GM10266 (cell line): ENCODE measurements around the gene PPP1R3G.

Experiments
- DNase-seq: peaks from one replicate; pipeline ENCODE4 v3.0.0; 2012; ENCODE audit errors: extremely low spot score
- TF ChIP-seq, protein P1 (sequence below): IDR thresholded peaks from 2 replicates; pipeline ENCODE4 v1.5.1; 2012; ENCODE audit warnings: mild to moderate bottlenecking, low read depth; ENCODE audit not compliant: control insufficient read depth, insufficient read depth; ENCODE audit errors: missing control alignments

PPP1R3G gene

DNA sequence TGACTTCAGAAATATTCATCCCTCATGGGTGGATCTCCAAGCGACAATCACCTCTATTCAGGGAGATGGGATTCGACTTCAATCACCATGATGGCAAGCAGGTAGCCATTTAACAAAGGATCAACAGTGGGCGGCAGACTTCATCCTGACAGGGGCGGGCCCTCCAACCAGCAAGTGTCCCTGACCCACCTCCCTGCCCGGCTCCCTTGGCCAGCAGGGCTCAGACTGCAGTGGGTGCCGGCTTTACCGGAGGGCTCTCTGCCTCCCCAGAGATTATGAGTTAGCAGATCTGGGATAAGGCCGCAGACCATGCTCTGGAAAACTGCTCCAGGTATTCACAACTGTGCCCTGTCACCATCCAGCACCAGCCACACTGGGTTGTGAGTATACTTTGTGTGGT is 39.4 kb downstream of the PPP1R3G start:
- TF ChIP-seq, protein P1, sequence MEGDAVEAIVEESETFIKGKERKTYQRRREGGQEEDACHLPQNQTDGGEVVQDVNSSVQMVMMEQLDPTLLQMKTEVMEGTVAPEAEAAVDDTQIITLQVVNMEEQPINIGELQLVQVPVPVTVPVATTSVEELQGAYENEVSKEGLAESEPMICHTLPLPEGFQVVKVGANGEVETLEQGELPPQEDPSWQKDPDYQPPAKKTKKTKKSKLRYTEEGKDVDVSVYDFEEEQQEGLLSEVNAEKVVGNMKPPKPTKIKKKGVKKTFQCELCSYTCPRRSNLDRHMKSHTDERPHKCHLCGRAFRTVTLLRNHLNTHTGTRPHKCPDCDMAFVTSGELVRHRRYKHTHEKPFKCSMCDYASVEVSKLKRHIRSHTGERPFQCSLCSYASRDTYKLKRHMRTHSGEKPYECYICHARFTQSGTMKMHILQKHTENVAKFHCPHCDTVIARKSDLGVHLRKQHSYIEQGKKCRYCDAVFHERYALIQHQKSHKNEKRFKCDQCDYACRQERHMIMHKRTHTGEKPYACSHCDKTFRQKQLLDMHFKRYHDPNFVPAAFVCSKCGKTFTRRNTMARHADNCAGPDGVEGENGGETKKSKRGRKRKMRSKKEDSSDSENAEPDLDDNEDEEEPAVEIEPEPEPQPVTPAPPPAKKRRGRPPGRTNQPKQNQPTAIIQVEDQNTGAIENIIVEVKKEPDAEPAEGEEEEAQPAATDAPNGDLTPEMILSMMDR = no peak
- no peak for DNase-seq

- DNase-seq = no peak
- TF ChIP-seq, protein P1 = no peak
These were observed 40.2 kb downstream of the PPP1R3G start for GRCh38 chr6:5125152-5126006.

- TF ChIP-seq, protein P1 = no peak
- no peak for DNase-seq
These were observed 41.1 kb downstream of the PPP1R3G start for GRCh38 chr6:5126214-5126613.

DNA sequence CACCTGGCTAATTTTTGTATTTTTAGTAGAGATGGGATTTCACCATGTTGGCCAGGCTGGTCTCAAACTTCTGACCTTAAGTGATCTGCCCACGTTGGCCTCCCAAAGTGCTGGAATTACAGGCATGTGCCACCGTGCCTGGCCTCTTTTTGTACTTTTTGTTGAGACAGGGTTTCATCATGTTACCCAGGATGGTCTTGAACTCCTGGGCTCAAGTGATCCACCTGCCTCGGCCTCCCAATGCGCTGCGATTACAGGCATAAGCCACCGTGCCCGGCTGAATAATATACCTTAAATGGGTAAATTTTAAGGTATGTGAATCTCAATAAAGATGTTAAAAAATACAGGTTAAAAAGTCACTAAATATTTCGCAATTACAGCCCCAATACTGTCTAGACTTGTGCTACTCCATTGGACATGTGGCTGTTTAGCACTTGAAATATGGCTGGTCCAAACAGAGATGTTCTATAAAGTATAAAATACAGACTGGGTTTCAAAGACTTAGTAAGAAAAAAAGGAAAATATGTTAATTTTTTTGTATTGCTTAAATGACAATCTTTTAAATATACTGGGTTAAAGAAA is 42.1 kb downstream of the PPP1R3G start:
- no peak for DNase-seq
- TF ChIP-seq, protein P1 = no peak

DNA sequence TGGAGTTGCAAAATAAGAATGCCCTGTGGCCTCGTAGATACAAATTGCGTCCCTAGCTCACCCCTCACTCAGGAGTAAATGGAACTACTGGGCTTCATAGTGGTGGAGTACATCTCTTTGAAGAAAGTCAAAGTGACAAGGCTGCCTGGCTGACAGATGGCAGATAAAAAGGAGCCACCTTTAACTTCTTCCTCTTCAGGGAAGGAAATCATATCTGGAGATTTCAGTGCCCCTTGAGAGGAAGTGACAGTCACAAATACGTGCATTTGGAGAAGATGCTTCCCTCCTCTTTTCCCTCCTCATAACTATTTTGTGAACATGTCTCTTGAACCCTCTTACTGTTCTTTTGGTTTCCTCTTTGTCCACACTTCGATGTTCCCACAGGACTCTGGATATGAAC is 43.2 kb downstream of the PPP1R3G start:
- TF ChIP-seq, protein P1 = no peak
- DNase-seq = no peak

DNA sequence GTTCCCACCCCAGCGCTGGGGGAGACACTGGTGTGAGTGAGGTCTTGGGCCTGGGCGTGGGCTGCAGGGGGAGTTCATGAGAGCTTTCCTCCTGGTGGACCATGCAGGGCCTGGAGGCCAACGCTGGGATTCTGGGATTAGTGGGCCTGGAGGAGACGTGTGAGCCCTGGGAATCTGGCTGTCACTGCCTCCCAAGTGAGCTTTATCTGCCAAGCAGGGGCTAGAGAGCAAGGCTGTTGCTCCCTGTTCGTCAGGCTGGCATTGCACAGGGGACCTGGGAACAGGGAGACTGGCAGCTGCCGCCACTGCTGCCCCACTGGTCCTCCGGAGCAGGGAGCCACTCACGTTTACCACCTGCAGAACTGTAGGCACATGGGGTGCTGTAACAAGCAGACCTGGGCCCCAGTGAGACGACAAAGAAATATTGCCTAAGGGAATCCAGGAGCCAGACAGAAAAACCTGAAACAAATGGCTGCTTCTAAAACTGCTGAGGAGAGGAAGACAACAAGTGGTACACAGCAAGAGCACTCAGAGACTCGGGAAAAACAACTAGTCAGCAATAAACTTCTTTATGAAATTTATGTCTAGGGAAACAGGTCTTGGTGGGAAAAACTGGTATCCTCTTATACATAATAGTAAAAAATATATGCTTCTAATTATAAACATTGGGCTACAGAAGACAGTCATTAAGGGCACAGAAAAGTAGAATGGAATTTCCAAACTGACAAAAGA is 45.2 kb downstream of the PPP1R3G start:
- TF ChIP-seq, protein P1 = no peak
- DNase-seq = no peak
